H7 (cell line): ENCODE results near the gene CR1L. TPM values are rescaled to one million over a fixed set of nuclear protein-coding genes. Genes with fewer than 3 reads are reported as not detected.
"Not testable (repeated sequence)": the region's sequence is repeated elsewhere in the genome, so short reads cannot be mapped to it uniquely, and the experiment has no call there.

Source experiments
- DNase-seq: peaks from one replicate; pipeline ENCODE4 v3.0.0; 2012
- H3K27me3 ChIP-seq: 2 replicates; pipeline ENCODE4 v1.6.0; 2011; ENCODE audit warnings: mild to moderate bottlenecking, low read length; ENCODE audit not compliant: control insufficient read depth, insufficient read depth
- H3K36me3 ChIP-seq: replicated peaks from 2 replicates; pipeline ENCODE4 v1.5.1; 2011; ENCODE audit warnings: low read length; ENCODE audit not compliant: control insufficient read depth, insufficient read depth
- H3K4me3 ChIP-seq: 2 replicates; pipeline ENCODE4 v1.5.1; 2011; ENCODE audit warnings: low read depth, mild to moderate bottlenecking, control low read depth, low read length, moderate library complexity; ENCODE audit not compliant: insufficient read depth
- total RNA-seq: library from RNA; depleted of rRNA; stranded (reverse); fragments of >200 nt; shearing (Covaris generic); gene quantifications from 2 replicates; pipeline ENCODE4 v1.2.3, GENCODE V29; 2014

The CR1L gene
- total RNA-seq, 1 experiment from 2014 or later = not detected

- H3K36me3 ChIP-seq, H3K27me3 ChIP-seq, DNase-seq, H3K4me3 ChIP-seq: not testable (repeated sequence)
These were observed 45.6 kb downstream of the CR1L start for GRCh38 chr1:207690551-207690950.

- Histone ChIP-seq H3K4me3 (no peak overlapping the region), H3K36me3 (no peaks in the 10 kb centered on the region), H3K27me3 (no peaks in the 10 kb centered on the region)
- no peak for DNase-seq
These were observed 46.1 kb downstream of the CR1L start for GRCh38 chr1:207691010-207691409.

GRCh38 chr1:207691841-207692240 is 46.9 kb downstream of the CR1L start:
- Histone ChIP-seq H3K27me3 (no peaks in the 10 kb centered on the region), H3K4me3 (no peak overlapping the region), H3K36me3 (no peaks in the 10 kb centered on the region)
- DNase-seq = no peak

GRCh38 chr1:207692291-207692690 is 47.4 kb downstream of the CR1L start:
- H3K4me3 ChIP-seq, H3K27me3 ChIP-seq, DNase-seq, H3K36me3 ChIP-seq: not testable (repeated sequence)

GRCh38 chr1:207695891-207696290 is 51.0 kb downstream of the CR1L start:
- no peak overlapping the region for H3K4me3 ChIP-seq
- DNase-seq = no peak
- H3K36me3 ChIP-seq = no peaks in the 10 kb centered on the region
- H3K27me3 ChIP-seq = no peaks in the 10 kb centered on the region

- H3K36me3 ChIP-seq = no peaks in the 10 kb centered on the region
- DNase-seq = no peak
- H3K27me3 ChIP-seq = no peaks in the 10 kb centered on the region
- H3K4me3 ChIP-seq = no peak overlapping the region
These were observed 54.0 kb downstream of the CR1L start for GRCh38 chr1:207698822-207699483.

- no peaks in the 10 kb centered on the region for H3K27me3 ChIP-seq
- H3K4me3 ChIP-seq = no peak overlapping the region
- H3K36me3 ChIP-seq = no peaks in the 10 kb centered on the region
- no peak for DNase-seq
These were observed 57.4 kb downstream of the CR1L start for GRCh38 chr1:207702317-207702716.

- DNase-seq = no peak
- Histone ChIP-seq H3K4me3 (no peak overlapping the region), H3K27me3 (no peaks in the 10 kb centered on the region), H3K36me3 (no peaks in the 10 kb centered on the region)
These were observed 58.8 kb downstream of the CR1L start for GRCh38 chr1:207703712-207704111.

GRCh38 chr1:207708004-207708403 is 63.1 kb downstream of the CR1L start:
- H3K36me3 ChIP-seq, DNase-seq, H3K27me3 ChIP-seq, H3K4me3 ChIP-seq: not testable (repeated sequence)

- DNase-seq = peak; percentile 46
- H3K27me3 ChIP-seq = no peaks in the 10 kb centered on the region
- H3K4me3 ChIP-seq = no peak overlapping the region
- no peaks in the 10 kb centered on the region for H3K36me3 ChIP-seq
These were observed 66.4 kb downstream of the CR1L start for GRCh38 chr1:207711285-207711684.

- not testable (repeated sequence) for H3K4me3 ChIP-seq, DNase-seq
These were observed 67.8 kb downstream of the CR1L start for GRCh38 chr1:207712701-207713100.

GRCh38 chr1:207713529-207713928 is 68.6 kb downstream of the CR1L start:
- no peak overlapping the region for H3K4me3 ChIP-seq
- no peak for DNase-seq

More at GRCh38 chr1:207712701-207713100, 67.8 kb downstream of the CR1L start:
- not testable (repeated sequence) for H3K27me3 ChIP-seq, H3K36me3 ChIP-seq

GRCh38 chr1:207719234-207719633 is 74.3 kb downstream of the CR1L start:
- H3K27me3 ChIP-seq = no peaks in the 10 kb centered on the region

More at GRCh38 chr1:207713529-207713928, 68.6 kb downstream of the CR1L start:
- H3K27me3 ChIP-seq = no peaks in the 10 kb centered on the region
- no peaks in the 10 kb centered on the region for H3K36me3 ChIP-seq

GRCh38 chr1:207728200-207728858 is 83.4 kb downstream of the CR1L start:
- not testable (repeated sequence) for DNase-seq, H3K36me3 ChIP-seq, H3K27me3 ChIP-seq, H3K4me3 ChIP-seq

More at GRCh38 chr1:207719234-207719633, 74.3 kb downstream of the CR1L start:
- DNase-seq = no peak
- Histone ChIP-seq H3K36me3 (no peaks in the 10 kb centered on the region), H3K4me3 (no peak overlapping the region)

GRCh38 chr1:207737503-207738157 is 92.7 kb downstream of the CR1L start:
- not testable (repeated sequence) for H3K36me3 ChIP-seq, DNase-seq, H3K4me3 ChIP-seq, H3K27me3 ChIP-seq
